KBM-7 (cell line): ENCODE measurements around the gene PRKCQ.
A peak's percentile ranks its signal among the peaks of the same experiment; 100 is the strongest.

Experiments used
- DNase-seq: peaks from one replicate; pipeline ENCODE4 v3.0.0-alpha.2; 2015
- in situ Hi-C: fragments of 300-500 bp; cut with MboI; formaldehyde crosslinking; loops from 2 replicates; pipeline ENCODE4 v1.14.3; 2020; ENCODE audit warnings: low sequenced_read_pairs, low pct_unique_long_range_greater_than_20kb, mixed read lengths

The PRKCQ gene

GRCh38 chr10:6579904-6580278, at the start of gene PRKCQ:
PRKCQ (minus strand) TSS chr10:6580276; CDS start chr10:6515135, 65,141 bp downstream.
- DNase-seq = peak; percentile 56
- in situ Hi-C loops = no loop called here

GRCh38 chr10:6625428-6625827, 45.4 kb upstream of the PRKCQ start:
- DNase-seq = no peak
- in situ Hi-C loops = no loop called here

GRCh38 chr10:6624392-6624791, 44.3 kb upstream of the PRKCQ start:
- no peak for DNase-seq
- in situ Hi-C loops = no loop called here

- in situ Hi-C loops = no loop called here
- DNase-seq = no peak
Observed at GRCh38 chr10:6622921-6623320, 42.8 kb upstream of the PRKCQ start.

- in situ Hi-C loops = no loop called here
- DNase-seq = no peak
Observed at GRCh38 chr10:6621536-6621935, 41.5 kb upstream of the PRKCQ start.

GRCh38 chr10:6619660-6620059, 39.6 kb upstream of the PRKCQ start:
- in situ Hi-C loops = no loop called here
- no peak for DNase-seq

GRCh38 chr10:6618340-6618739, 38.3 kb upstream of the PRKCQ start:
- no peak for DNase-seq
- in situ Hi-C loops = no loop called here

GRCh38 chr10:6617309-6618076, 37.4 kb upstream of the PRKCQ start:
- DNase-seq = no peak
- in situ Hi-C loops = no loop called here

- in situ Hi-C loops = no loop called here
- no peak for DNase-seq
Observed at GRCh38 chr10:6615971-6616370, 35.9 kb upstream of the PRKCQ start.

GRCh38 chr10:6612371-6612770, 32.3 kb upstream of the PRKCQ start:
- DNase-seq = no peak
- in situ Hi-C loops = no loop called here

GRCh38 chr10:6610647-6611046, 30.6 kb upstream of the PRKCQ start:
- no peak for DNase-seq
- in situ Hi-C loops = no loop called here

GRCh38 chr10:6609625-6610024, 29.5 kb upstream of the PRKCQ start:
- peak; percentile 22 for DNase-seq
- in situ Hi-C loops = no loop called here

GRCh38 chr10:6607778-6608177, 27.7 kb upstream of the PRKCQ start:
- in situ Hi-C loops = no loop called here
- DNase-seq = no peak

GRCh38 chr10:6607182-6607581, 27.1 kb upstream of the PRKCQ start:
- in situ Hi-C loops = no loop called here
- DNase-seq = no peak

- no peak for DNase-seq
- in situ Hi-C loops = no loop called here
Observed at GRCh38 chr10:6603142-6604125, 23.4 kb upstream of the PRKCQ start.

- no peak for DNase-seq
Observed at GRCh38 chr10:6602700-6603084, 22.6 kb upstream of the PRKCQ start.

GRCh38 chr10:6602026-6602699, 22.1 kb upstream of the PRKCQ start:
- in situ Hi-C loops = no loop called here

More at GRCh38 chr10:6602700-6603084, 22.6 kb upstream of the PRKCQ start:
- in situ Hi-C loops = no loop called here

GRCh38 chr10:6601246-6601805, 21.2 kb upstream of the PRKCQ start:
- no peak for DNase-seq
- in situ Hi-C loops = no loop called here

More at GRCh38 chr10:6602026-6602699, 22.1 kb upstream of the PRKCQ start:
- DNase-seq = no peak

GRCh38 chr10:6600224-6600987, 20.3 kb upstream of the PRKCQ start:
- DNase-seq = no peak
- in situ Hi-C loops = no loop called here
